Measurements from ENCODE around the gene TNRC18. TPM values are rescaled to one million over a fixed set of nuclear protein-coding genes. Genes with fewer than 3 reads are reported as not detected.
"Not testable (repeated sequence)": the region's sequence is repeated elsewhere in the genome, so short reads cannot be mapped to it uniquely, and the experiment has no call there.

TNRC18 gene
- total and polyA plus RNA-seq, 9 donors: 48.6 to 153 (median 91.8) TPM

GRCh38 chr7:5320802-5321396 lies 102.7 kb downstream of the TNRC18 start:
- 97 to 100% (median 97%) methylated on average over 9 to 33 of the region's 33 CpGs for WGBS, 3 donors
- H3K9me3 ChIP-seq: peaks cover 0 to 11% of the 10 kb centered on the region in 2 donors
- TF ChIP-seq, protein P1, sequence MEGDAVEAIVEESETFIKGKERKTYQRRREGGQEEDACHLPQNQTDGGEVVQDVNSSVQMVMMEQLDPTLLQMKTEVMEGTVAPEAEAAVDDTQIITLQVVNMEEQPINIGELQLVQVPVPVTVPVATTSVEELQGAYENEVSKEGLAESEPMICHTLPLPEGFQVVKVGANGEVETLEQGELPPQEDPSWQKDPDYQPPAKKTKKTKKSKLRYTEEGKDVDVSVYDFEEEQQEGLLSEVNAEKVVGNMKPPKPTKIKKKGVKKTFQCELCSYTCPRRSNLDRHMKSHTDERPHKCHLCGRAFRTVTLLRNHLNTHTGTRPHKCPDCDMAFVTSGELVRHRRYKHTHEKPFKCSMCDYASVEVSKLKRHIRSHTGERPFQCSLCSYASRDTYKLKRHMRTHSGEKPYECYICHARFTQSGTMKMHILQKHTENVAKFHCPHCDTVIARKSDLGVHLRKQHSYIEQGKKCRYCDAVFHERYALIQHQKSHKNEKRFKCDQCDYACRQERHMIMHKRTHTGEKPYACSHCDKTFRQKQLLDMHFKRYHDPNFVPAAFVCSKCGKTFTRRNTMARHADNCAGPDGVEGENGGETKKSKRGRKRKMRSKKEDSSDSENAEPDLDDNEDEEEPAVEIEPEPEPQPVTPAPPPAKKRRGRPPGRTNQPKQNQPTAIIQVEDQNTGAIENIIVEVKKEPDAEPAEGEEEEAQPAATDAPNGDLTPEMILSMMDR (IDR thresholded peaks at IDR 0.05): no peak
- TF ChIP-seq POLR2A (IDR thresholded peaks at IDR 0.05) (no peak), EP300 (IDR thresholded peaks at IDR 0.05) (no peak)
- no peaks in the 10 kb centered on the region for H3K27me3 ChIP-seq
- DNase-seq: no peak
- H3K36me3 ChIP-seq: peaks cover 3% of the 10 kb centered on the region
- H3K4me1 ChIP-seq (ENCODE audit: insufficient read depth): no peaks in the 10 kb centered on the region
- no peak overlapping the region for H3K4me3 ChIP-seq
- H3K27ac ChIP-seq: no peak overlapping the region
- intact Hi-C loops (cut with DNase I): no loop called here

- Histone ChIP-seq H3K4me1 (ENCODE audit: insufficient read depth) (no peaks in the 10 kb centered on the region), H3K36me3 (peaks cover 3% of the 10 kb centered on the region), H3K27me3 (no peaks in the 10 kb centered on the region), H3K27ac (no peak overlapping the region), H3K9me3 (peaks cover 0 to 11% of the 10 kb centered on the region in 2 donors), H3K4me3 (no peak overlapping the region)
- WGBS, 3 donors: 91 to 93% (median 92%) methylated on average over 13 of the region's 13 CpGs
- intact Hi-C loops (cut with DNase I): no loop called here
- TF ChIP-seq, protein P1 (IDR thresholded peaks at IDR 0.05): no peak
- TF ChIP-seq POLR2A (IDR thresholded peaks at IDR 0.05) (no peak), EP300 (IDR thresholded peaks at IDR 0.05) (no peak)
- DNase-seq: no peak
Observed at GRCh38 chr7:5320391-5320790, 103.2 kb downstream of the TNRC18 start.

- 93 to 97% (median 96%) methylated on average over 5 of the region's 5 CpGs for WGBS, 3 donors
- H3K4me1 ChIP-seq (ENCODE audit: insufficient read depth); H3K4me3 ChIP-seq; DNase-seq; H3K27ac ChIP-seq; H3K36me3 ChIP-seq; intact Hi-C loops (cut with DNase I); H3K27me3 ChIP-seq: not testable (repeated sequence)
- H3K9me3 ChIP-seq: peaks cover 0 to 11% of the 10 kb centered on the region in 2 donors
Observed at GRCh38 chr7:5318613-5319012, 105.0 kb downstream of the TNRC18 start.

- H3K4me3 ChIP-seq: no peak overlapping the region
- DNase-seq: no peak
- no peaks in the 10 kb centered on the region for H3K27me3 ChIP-seq
- peaks cover 0 to 8% of the 10 kb centered on the region in 2 donors for H3K9me3 ChIP-seq
- H3K36me3 ChIP-seq: peaks cover 3% of the 10 kb centered on the region
- no peak overlapping the region for H3K27ac ChIP-seq
- TF ChIP-seq, protein P1 (IDR thresholded peaks at IDR 0.05): no peak
- TF ChIP-seq POLR2A (IDR thresholded peaks at IDR 0.05) (no peak), EP300 (IDR thresholded peaks at IDR 0.05) (no peak)
- intact Hi-C loops (cut with DNase I): no loop called here
- 88 to 96% (median 95%) methylated on average over 14 of the region's 14 CpGs for WGBS, 3 donors
- peaks cover 1% of the 10 kb centered on the region for H3K4me1 ChIP-seq (ENCODE audit: insufficient read depth)
Observed at GRCh38 chr7:5315761-5316160, 107.9 kb downstream of the TNRC18 start.

GRCh38 chr7:5314864-5315263 lies 108.8 kb downstream of the TNRC18 start:
- H3K9me3 ChIP-seq: peaks cover 0 to 6% of the 10 kb centered on the region in 2 donors
- TF ChIP-seq, protein P1 (IDR thresholded peaks at IDR 0.05): no peak
- no peak for TF ChIP-seq EP300 (IDR thresholded peaks at IDR 0.05)
- TF ChIP-seq POLR2A (IDR thresholded peaks at IDR 0.05): no peak
- H3K4me1 ChIP-seq (ENCODE audit: insufficient read depth): peaks cover 1% of the 10 kb centered on the region
- DNase-seq: no peak
- no peaks in the 10 kb centered on the region for H3K36me3 ChIP-seq
- no peak overlapping the region for H3K27ac ChIP-seq
- H3K4me3 ChIP-seq: no peak overlapping the region
- H3K27me3 ChIP-seq: no peaks in the 10 kb centered on the region
- 87 to 93% (median 91%) methylated on average over 13 to 19 of the region's 19 CpGs for WGBS, 3 donors
- intact Hi-C loops (cut with DNase I): no loop called here

DNA sequence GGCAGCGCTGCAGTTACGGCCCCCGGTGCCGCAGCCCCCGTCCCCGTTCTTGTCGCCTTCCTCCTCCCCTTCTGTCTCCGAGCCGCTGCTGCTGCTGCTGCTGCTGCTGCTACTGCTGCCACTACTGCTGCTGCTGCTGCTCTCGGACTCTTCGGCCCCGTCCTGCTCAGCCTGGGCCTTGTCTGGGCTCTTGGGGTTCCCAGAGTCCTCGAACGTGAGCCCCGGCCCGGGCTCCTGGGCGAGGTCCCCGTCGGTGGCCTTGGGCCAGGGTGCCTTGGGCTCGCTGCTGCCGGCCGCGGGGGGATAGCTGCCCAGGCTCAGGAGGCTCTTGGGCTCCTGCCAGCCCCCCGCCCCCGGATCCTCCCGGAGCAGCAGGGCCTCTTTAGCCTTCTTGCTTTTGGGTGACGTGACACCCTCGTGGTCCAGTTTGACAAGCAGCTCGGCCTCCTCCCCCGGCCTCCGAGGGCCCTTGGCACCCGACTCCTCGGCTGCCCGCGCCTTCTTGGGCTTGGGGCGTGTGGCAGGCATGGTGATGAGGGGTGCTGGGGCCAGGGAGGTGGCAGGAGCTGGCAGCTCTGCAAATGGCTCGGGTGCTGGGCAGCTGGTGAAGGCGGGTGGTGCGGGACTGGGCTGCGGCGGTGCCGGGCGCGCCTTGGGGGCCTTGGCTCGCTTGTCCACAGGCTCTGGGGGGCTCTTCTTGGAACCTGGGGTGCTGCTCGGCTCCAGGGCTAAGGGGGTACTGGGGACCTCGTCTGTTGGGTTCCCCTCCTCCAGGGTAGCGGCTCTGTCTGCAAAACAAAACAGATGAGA lies 110.4 kb downstream of the TNRC18 start:
- H3K9me3 ChIP-seq; H3K4me3 ChIP-seq; H3K27ac ChIP-seq; intact Hi-C loops (cut with DNase I); H3K36me3 ChIP-seq; H3K27me3 ChIP-seq; H3K4me1 ChIP-seq (ENCODE audit: insufficient read depth): not testable (repeated sequence)
- 33 to 40% (median 38%) methylated on average over 41 to 46 of the region's 48 CpGs for WGBS, 3 donors
- DNase-seq: peak; percentile 45 to 75 (median 55)

DNA sequence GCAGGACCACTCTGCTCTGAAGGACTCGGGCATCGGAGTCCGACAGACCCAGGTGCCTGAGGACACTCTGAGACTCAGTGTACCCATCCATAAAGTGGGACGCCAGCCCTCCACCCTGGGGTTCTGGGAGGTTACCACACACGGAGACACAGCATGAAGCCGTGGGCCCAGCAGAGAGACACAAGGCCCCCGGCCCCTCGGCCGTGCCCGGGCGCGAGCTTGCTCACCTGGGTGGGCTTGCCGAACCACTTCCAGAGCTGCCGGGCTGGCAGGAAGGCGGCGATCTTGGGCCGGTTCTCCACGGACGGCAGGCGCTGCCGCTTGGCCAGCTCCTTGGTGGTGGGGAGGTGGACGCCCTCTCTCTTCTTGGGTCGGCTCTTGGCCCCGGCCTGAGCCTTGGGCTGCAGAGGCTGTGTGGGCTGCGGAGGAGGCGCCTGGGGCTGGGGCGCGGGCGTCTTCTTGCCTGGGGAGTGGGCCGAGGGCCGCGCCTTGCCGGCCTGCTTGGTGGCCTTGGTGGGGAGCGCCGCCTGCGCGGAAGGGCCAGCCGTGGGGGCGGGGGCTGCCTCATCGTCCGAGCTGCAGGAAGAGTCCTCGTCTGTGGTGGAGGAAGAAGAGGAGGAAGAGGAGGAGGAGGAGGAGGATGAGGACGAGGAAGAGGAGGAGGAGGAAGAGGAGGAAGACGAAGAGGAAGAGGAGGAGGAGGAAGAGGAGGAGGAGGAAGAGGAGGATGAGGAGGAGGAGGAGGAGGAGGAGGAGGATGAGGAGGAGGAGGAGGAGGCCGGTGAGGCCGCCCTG lies 111.2 kb downstream of the TNRC18 start:
- H3K4me1 ChIP-seq (ENCODE audit: insufficient read depth); intact Hi-C loops (cut with DNase I); DNase-seq; H3K27me3 ChIP-seq; H3K36me3 ChIP-seq; H3K4me3 ChIP-seq; H3K27ac ChIP-seq; H3K9me3 ChIP-seq: not testable (repeated sequence)
- WGBS, 3 donors: 36 to 43% (median 39%) methylated on average over 20 to 39 of the region's 46 CpGs
